Measurements from ENCODE around the gene FHAD1.

GRCh38 chr1:15384301-15384901, 137.4 kb downstream of the FHAD1 start:
- TF ChIP-seq HMG20A (CRISPR knock-in tag; conservative IDR thresholded peaks at IDR 0.05), result no peak
- TF ChIP-seq MLX (CRISPR knock-in tag; conservative IDR thresholded peaks at IDR 0.05), result no peak
- TF ChIP-seq ZBTB33 (CRISPR knock-in tag; IDR thresholded peaks at IDR 0.05), result no peak
- TF ChIP-seq RBBP5 (IDR thresholded peaks at IDR 0.05; ENCODE audit: borderline replicate concordance, insufficient read depth, low read length, poor library complexity, severe bottlenecking), result no peak
- no peak for TF ChIP-seq RREB1 (CRISPR knock-in tag; IDR thresholded peaks at IDR 0.05)
- TF ChIP-seq REST (IDR thresholded peaks at IDR 0.05; ENCODE audit: borderline replicate concordance), result no peak
- TF ChIP-seq REST (CRISPR knock-in tag; IDR thresholded peaks at IDR 0.05; ENCODE audit: low read depth), result no peak
- no peak for TF ChIP-seq ZNF347 (CRISPR knock-in tag; IDR thresholded peaks at IDR 0.05; ENCODE audit: low read depth)
- no peak for TF ChIP-seq TEAD2 (tag; IDR thresholded peaks at IDR 0.05)
- no peak for TF ChIP-seq NRF1 (conservative IDR thresholded peaks at IDR 0.05 in 1 of 2, IDR thresholded peaks at IDR 0.05 in 1 of 2)
- no peak for TF ChIP-seq MYC (IDR thresholded peaks at IDR 0.05; ENCODE audit: low read depth, low read length)
- TF ChIP-seq MYC (CRISPR knock-in tag; IDR thresholded peaks at IDR 0.05; ENCODE audit: borderline replicate concordance, low read depth), result no peak
- no peak for TF ChIP-seq GTF3C2 (IDR thresholded peaks at IDR 0.05; ENCODE audit: borderline replicate concordance, extremely low read depth, insufficient read length)
- TF ChIP-seq SREBF1 (IDR thresholded peaks at IDR 0.05; ENCODE audit: borderline replicate concordance, low read depth, low read length), result no peak
- no peak for TF ChIP-seq SIX5 (IDR thresholded peaks at IDR 0.05; ENCODE audit: borderline replicate concordance in 1 of 2, insufficient read depth in 1 of 2, low read depth in 1 of 2, low read length in 2 of 2)

All from K562 (cell line).